DMS153 (cell line): ENCODE measurements around the gene GDF3.
"Not testable (repeated sequence)": the region's sequence is repeated elsewhere in the genome, so short reads cannot be mapped to it uniquely, and the experiment has no call there.

Experiments used
- DNase-seq: peaks from one replicate; lab custom pipeline; 2025; lab: John Stamatoyannopoulos, UW

The GDF3 gene

GRCh38 chr12:7667125-7667524, 28.4 kb downstream of the GDF3 start:
- DNase-seq: no peak

GRCh38 chr12:7666595-7666994, 29.0 kb downstream of the GDF3 start:
- no peak for DNase-seq

- DNase-seq: no peak
Measured at GRCh38 chr12:7661741-7662140, 33.8 kb downstream of the GDF3 start.

GRCh38 chr12:7656121-7656520, 39.5 kb downstream of the GDF3 start:
- no peak for DNase-seq

- no peak for DNase-seq
Measured at GRCh38 chr12:7650091-7650490, 45.5 kb downstream of the GDF3 start.

- no peak for DNase-seq
Measured at GRCh38 chr12:7647071-7647470, 48.5 kb downstream of the GDF3 start.

GRCh38 chr12:7646178-7646475, 49.4 kb downstream of the GDF3 start:
- no peak for DNase-seq

GRCh38 chr12:7645395-7646177, 50.0 kb downstream of the GDF3 start:
- no peak for DNase-seq

- no peak for DNase-seq
Measured at GRCh38 chr12:7642876-7643309, 52.7 kb downstream of the GDF3 start.

- no peak for DNase-seq
Measured at GRCh38 chr12:7642287-7642686, 53.3 kb downstream of the GDF3 start.

- not testable (repeated sequence) for DNase-seq
Measured at GRCh38 chr12:7640123-7640995, 55.2 kb downstream of the GDF3 start.
